DLD1 (cell line): ENCODE results near the gene IQGAP2.

Source experiments
- in situ Hi-C: cut with HindIII; loops from 2 replicates; pipeline ENCODE4 v1.10.0; 2017; ENCODE audit warnings: low sequenced_read_pairs

The IQGAP2 gene

DNA sequence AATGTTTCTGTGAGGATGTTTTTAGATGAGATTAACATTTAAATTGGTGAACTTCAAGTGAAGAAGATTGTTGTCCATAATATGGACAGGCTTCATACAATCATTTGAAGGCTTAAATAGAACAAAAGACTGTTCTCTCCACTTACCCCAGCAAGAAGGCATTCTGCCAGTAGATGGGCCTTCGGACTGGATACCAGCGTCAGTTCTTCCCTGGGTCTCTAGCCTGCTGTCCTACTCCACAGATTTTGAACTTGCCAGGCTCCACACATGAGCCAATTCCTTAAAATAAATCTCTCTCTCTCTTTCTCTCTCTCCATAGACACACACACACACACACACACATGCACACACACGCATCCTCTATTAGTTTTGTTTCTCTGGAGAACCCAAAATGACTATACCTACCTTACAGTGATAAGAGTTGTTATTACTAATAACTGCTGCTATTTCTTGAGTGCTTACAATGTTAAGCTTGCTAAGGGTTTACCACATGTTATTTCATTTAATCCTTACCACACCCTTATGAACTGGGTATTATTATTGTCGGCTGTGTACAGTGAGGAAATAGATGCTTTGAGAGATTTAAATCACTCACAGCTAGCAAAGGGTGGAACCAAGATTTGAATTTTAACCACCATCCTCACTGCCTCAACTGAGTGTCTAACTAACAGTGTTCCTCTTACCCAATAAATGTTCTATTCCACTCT lies 19.8 kb upstream of the IQGAP2 start:
- in situ Hi-C loops: no loop called here

DNA sequence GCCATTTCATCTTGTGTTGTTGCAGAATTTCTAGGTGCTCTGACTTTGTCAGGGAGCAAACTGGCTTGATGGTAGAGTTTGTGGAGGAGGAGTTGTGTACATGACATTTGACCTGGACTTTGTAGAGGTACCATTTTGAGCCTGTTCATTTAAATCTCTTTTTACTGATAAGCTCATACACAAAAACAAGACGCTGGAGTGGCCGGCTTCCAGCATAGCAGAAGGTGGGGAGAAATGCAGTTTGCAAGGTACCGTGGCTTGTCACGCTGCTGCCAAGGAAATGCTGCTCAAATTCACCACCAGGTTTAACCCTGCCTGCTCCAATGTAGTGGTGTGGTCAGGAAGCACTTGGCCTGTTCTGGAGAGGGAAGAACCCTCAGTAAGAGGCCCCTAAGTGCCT lies 18.9 kb upstream of the IQGAP2 start:
- in situ Hi-C loops: no loop called here

DNA sequence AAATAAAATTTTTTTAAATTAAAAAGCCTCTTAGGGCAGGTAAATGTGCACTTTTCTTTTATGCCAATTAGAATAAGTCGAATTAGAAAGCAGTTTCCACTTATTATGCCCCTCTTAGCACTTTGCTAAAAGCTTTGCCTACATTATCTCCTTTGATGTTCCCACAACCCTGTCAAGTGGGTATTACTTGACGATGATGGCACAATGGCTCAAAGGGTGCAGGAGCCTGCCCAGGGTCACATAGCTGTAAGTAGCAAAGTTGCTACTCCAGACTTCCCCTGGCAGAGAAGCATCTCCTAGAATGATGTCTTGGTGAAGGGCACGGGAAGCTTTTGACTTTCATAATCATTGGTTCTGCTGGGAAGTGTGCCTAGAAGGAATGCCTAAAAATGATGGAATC lies 18.4 kb upstream of the IQGAP2 start:
- in situ Hi-C loops: no loop called here

DNA sequence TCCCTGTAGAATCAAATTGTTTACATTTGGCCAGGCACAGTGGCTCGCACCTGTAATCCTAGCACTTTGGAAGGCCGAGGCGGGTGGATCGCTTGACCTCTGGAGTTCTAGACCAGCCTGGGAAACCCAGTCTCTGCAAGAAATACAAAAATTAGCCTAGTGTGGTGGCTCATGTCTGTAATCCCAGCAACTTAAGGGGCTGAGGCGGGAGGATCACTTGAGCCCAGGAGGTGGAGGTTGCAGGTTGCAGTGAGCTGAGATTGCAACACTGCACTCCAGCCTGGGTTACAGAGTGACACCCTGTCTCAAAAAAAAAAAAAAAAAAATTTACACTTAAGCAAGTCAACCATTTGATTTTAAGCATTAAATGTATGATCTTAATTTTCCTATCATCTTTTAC lies 17.5 kb upstream of the IQGAP2 start:
- in situ Hi-C loops: no loop called here

DNA sequence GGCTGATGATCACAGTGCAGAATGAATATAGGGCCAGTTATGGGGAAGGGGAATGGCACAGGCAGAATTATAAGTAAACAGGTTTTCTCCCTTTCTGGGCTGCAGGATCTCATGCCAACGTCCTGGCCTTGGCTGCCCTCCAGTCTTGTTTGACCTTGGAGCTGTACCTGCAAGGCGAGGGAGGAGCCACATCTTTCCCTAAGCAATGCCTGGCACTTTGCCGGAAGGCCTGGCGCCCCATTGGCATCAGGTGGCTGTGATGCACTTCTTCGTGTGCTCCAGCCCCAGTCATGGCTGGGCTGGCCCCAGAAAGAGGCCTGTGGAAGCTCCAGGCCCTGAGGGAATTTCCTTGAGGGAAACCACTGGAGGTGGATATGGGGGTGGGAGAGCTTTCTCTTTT lies 16.7 kb upstream of the IQGAP2 start:
- in situ Hi-C loops: no loop called here

DNA sequence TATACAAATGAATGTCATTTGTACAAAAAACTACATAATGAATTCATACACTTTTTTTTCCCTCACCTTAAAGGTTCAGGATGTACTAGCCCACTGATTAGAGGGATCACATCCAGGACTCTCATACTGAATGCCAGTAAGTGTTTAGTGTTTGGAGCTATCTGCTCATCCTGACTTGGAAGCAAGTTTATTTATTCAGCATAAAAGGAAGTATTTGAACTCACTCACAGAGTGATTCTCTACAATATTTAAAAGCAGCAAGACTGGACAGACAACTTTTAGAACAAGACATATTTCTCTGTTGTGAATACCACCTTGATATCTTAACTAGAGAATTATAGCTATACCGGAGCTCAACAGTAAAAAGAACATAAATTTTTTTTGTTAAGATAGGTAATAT lies 14.8 kb upstream of the IQGAP2 start:
- in situ Hi-C loops: no loop called here

DNA sequence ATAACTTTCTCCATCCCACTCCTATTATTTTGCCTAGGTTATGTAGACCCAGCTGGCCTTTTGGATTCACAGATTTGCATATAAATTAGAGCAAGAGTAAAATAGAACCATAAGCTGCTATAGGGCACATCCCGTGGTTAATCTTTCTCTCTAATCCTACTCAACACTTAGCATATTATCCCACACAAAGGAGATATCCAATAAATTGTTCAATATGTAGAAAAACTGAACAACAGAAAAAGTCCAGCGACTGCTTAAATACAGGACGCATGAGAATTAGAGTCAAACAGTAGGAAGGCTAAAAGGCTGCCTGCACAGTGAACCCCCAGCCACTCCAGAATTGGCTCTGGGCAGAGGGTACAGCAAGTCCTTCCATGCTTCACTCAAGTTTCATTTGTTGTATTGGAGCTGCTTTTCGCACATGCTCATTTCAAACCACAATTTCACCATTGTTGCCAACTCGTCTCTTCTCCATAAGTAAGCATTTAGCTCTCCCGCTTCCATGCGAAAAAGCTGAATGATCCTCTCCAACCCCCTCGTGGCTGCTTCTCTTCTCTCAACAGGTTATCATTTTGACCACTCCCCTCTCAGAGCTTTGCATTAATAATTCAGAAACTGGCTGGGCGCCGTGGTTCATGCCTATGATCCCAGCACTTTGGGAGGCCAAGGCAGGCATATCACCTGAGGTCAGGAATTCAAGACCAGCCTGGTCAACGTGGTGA lies 14.1 kb upstream of the IQGAP2 start:
- in situ Hi-C loops: no loop called here

DNA sequence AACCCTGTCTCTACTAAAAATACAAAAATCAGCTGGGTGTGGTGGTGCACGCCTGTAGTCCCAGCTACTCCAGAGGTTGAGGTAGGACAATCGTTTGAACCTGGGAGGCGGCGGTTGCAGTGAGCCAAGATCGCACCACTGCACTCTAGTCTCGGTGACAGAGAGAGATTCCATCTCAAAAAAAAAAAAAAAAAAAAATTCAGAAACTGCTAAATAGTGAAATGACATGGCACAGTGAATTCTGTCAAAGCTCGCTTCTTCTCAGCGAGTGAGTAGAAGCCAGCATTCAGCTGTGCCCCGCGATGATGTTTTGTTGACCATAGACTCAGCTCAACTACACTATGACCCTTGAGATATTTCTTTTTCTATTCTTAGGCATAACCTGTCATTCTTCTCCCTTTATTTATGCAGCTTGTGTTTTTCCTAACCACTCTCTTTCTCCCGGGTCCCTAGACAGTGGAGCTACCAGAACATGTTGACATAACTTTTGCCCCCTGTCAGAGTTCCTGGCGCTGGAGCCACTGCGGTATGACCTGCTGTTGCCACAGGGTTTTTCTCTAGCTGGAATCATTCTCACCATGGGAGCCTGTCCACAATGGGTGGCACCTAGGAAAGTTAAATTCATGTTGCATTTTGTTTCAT lies 13.5 kb upstream of the IQGAP2 start:
- in situ Hi-C loops: no loop called here

DNA sequence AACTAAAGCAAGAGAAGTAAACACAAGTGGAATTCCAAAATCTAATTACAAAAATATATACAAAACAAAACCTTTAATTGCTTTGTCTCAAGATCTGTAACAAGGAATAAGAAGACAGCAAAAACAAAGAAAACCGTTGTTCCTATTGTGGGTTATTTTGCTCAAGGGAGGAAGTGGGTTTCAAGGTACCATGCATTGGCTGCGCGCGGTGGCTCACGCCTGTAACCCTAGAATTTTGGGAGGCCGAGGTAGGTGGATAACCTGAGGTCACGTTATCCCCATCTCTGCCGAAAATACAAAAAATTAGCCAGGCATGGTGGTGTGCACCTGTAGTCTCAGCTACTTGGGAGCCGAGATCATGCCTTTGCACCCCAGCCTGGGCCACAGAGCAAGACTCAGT lies 12.1 kb upstream of the IQGAP2 start:
- in situ Hi-C loops: no loop called here

DNA sequence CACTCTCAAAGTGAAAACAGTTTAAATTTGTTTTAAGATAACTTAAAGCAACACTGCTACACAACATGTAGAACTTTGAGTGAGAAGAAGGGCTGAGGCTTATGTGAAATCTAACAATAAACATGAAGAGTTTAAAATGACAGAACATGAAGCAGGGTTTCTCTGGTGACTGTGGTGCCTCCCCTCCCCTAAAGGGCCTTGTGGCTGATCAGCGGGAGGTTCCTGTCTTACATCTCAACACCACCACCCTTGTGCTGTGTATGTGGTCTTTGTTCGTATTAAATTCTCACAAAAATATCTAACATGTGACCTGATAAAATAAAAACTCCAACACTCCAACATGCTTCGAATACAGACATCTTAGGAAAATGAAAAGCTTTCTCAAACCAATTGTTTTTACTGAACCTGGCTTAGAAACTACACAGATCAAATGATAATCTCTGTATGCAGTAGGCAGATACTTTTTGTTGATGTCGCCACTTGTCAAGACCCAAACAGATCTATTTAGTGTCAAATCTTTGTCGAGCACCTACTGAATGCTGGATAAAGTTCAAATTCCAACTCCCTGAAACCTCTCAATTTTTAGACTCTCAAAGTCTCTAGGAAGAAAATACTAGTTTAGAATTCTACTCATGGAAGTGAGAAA lies 9.9 kb upstream of the IQGAP2 start:
- in situ Hi-C loops: no loop called here

DNA sequence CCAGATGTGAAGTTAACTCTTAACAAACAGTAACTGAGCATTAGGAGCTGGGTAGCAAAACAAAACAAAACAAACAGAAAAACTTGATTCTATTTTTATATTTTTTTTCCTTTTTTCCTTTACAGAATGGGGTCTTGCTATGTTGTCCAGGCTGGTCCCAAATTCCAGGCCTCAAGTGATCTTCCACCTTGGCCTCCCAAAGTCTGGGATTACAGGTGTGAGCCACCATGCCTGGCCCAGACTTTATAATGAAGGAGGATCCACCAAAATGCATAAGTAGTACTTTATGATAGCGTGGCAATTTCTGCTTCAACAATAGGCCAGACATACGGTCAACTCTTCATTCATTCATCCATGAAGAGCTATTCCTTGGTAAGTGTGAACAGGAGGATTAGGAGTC lies 5.9 kb upstream of the IQGAP2 start:
- in situ Hi-C loops: no loop called here

DNA sequence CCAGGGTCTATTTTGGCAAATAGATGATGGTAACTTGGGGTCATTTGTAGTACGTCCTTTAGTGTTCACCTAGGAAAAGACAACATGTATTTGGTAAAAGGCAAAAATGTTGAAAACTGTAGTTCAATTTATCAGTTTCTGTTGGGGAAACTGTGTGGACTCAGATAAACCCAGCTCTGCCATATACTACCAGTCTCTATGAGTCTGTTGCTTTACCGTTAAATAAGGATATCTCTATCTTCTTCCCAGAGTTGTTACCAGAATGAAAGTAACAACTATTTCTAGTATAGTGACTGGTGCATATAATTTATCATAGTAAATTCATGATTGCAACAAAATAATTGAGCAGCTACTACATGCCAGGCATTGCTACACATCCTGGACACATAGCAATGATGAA lies 3.8 kb upstream of the IQGAP2 start:
- in situ Hi-C loops: no loop called here

DNA sequence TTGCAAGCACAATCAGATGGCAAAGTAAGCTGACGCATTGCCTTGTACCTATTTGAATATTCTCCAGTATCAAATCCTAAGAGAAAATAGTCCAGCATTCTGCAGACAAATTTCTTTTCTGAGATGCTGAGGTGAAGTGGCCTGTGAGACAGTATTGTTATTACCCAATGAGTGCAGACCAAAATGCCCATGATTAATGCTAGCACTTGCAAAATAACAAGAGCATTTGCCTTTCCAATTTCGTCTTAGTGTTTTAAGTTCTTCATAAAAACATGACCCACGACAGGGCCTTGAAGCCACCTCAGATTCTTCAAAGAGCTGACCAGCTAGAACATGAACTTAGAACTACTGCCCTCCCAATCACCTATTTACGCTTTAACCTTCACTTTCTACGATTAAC lies 2.6 kb upstream of the IQGAP2 start:
- in situ Hi-C loops: no loop called here

DNA sequence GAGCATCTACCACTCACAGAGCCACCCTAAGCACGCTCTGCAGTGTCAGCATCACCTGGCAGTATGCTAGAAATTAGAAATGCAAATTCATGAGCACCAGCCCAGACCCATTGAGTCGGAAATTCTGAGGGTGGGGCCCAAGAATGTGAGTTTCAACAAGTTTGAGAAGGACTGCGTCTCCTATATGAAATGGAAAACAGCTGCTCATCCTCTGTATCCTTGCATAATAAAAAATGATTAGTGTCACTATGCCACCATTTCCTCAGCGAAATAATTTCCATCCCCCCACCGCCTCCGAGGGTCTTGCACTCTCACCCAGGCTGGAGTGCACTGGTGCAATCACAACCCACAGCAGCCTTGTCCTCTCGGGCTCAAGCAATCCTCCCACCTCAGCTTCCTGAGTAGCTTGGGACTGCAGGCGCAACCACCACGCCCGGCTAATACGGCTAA lies 1.3 kb upstream of the IQGAP2 start:
- in situ Hi-C loops: no loop called here

DNA sequence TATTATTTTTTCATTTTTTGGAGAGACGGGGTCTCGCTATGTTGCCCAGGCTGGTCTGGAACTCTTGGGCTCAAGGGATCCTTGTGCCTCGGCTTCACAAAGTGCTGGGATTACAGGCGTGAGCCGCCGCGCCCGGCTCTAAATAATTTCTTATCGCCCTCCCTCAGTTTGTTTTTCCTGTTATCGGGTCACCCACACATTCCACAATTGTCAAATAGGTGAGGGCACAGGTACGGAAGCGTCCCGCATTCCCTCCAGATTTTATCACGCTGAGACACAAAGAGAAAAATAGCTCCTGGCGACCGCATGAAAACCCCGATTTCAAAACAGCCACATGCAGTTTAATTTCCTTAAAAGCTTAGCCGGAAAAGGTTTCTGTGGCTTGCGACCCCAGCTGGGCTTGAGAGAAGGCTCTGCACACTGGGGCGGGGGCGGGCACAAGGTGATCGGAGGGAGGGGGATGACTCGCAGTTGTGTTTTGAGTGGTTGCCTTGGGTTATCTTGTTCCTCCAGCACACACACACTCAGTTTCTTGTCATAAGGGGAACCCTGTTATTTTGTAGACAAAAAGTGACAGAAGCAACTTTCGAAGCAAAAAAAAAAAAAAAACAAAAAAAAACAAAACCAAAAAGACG lies 717 bp upstream of the IQGAP2 start:
- in situ Hi-C loops: no loop called here

DNA sequence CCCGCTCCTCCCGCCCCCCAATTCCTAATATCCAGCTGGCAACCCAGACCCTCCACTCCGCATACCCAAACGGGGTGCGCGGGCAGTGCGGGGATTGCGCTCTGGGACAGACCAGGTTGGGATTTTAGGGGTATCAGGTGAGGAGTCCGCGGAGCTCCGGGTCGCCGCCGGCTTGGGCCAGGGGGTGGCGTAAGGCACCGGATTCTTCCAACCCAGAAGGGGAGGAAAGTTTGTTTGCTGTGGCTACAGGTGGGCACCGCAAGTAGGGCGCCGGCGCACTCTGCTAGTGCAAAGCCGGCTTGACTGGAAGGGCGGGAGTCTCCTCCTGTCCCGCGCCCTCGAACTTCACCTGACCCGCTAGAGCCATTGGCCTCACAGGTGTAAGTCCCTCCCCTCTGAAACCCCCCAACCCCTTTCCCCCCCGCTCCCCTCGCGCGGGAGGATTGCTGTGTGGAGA lies 709 bp downstream of the IQGAP2 start:
- in situ Hi-C loops: no loop called here

DNA sequence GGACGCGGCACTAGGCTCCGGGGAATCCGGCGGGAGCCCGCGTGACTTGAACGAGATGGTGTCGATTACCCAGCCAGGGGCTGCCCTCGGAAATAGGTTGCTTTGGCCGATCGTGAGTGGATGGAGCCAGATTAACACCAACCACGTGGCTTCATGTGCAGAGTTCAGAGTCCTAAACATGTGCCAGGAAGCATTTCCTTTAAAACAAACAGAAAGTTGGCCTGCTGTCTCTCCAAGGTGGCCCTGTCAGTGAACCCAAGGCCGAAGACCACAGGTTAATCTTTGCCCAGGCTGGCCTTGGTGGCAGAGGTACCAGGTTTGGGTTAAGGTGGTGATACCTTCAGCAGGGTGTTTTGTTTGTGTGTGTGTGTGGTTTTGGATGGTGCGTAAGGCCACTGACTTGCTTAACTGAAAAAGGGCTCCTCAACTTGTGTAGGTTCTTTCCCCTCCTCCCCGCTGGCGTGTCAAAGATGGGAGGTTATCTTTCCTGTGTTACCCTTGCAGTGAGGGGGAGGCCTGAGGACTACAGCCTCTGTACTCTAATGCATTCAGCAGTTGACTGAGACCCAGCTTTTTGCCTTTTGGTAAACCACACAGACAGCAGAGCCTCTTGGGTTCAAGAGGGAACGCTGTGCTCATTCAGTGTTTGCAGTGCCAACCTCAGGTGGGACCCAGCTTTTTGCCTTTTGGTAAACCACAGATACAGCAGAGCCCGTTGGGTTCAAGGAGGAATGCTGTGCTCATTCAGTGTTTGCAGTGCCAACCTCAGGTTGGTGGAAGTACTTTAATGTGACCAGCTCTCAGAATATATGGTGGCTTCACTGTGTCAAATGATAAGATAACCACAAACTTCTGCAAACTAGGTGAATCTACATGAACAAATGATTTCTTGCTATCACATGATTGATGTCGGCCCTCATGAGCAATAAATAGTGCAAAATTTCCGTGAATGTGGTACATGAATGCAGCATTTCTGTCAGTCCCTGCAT lies 1.4 kb downstream of the IQGAP2 start:
- in situ Hi-C loops: no loop called here

DNA sequence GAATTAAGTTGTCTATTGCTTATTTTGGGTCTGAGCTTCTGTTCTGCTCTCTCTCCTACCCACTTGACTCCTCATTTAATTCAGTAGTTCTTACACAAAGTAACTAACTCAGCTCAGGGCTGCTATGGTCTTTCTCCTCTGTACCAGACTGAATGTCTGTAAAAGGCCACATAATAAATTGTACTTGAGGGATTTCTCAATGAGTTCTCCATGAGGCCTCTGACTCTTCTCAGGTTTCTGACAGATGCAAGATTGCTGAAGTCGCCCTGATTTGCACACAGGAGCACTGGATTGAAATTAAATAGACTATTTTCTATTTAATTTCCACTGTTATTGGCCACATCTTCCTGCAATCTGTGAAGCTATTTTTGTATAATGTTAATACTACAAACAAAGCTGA lies 2.9 kb downstream of the IQGAP2 start:
- in situ Hi-C loops: no loop called here

DNA sequence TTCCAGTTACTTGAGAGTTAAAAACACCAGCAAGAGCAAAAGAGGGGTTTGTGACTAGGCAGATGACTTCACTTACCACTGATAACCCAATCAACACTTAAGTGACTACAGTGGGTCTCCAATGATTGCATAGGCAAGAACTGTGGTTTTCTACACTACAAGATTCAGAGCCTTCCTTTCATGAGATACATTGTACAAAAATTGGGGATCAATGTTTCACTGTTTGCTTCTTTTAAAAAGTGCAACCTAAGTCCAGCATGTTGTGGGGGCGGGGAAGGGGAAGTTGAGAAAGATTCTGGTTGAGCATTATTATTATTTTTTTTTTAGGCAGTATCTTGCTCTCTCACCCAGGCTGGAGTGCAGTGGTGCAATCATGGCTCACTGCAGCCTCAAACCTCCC lies 3.6 kb downstream of the IQGAP2 start:
- in situ Hi-C loops: no loop called here

DNA sequence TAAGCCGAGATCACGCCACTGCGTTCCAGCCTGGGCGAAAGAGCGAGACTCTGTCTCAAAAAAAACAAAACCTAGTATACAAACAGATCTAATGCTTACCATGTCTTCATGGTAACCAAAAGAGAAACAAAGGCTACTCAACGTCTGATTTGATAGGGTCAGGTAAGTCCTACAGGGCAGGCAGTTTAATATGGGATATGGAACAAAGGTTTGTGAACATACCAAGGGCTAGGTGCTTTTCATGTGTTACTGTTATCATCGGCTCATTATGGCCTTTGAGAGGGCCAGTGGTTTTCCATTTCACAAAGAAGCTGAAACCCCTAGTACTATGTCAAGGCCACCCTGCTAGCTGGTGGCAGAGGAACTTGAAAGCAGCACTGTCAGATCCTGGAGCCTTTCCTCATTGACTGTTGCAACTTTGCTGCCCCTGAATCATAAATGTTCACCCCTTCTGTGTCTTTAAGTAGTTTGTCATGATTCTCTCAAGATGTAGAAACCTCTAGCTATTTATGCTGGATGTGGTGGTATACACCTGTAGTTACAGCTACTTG lies 5.1 kb downstream of the IQGAP2 start:
- in situ Hi-C loops: no loop called here
